Calu3 (cell line): Measurements from ENCODE around the gene PPP1R9B. TPM values are rescaled to one million over a fixed set of nuclear protein-coding genes. Genes with fewer than 3 reads are reported as not detected.

ENCODE experiments used
- BruUV-seq: library from RNA; stranded (reverse); fragments of 400-500 nt; replicated peaks from 2 replicates; lab custom pipeline; 2021; lab: Mats Ljungman, UMichigan
- CTCF ChIA-PET: fragments of 300-600 bp; sonication (Branson Sonifier 250); formaldehyde crosslinking; loops from one replicate; lab custom pipeline; 2022; ENCODE audit warnings: antibody characterized with exemption; lab: Charles Lee
- DNase-seq: peaks from one replicate; pipeline ENCODE4 v3.0.0; 2022
- H3K27ac Mint-ChIP-seq: one replicate; pipeline ENCODE4 v1.8.0; 2022; ENCODE audit warnings: mixed read lengths; ENCODE audit not compliant: unreplicated experiment
- H3K27me3 Mint-ChIP-seq: one replicate; pipeline ENCODE4 v1.8.0; 2022; ENCODE audit warnings: mixed read lengths; ENCODE audit not compliant: unreplicated experiment
- H3K36me3 Mint-ChIP-seq: one replicate; pipeline ENCODE4 v1.8.0; 2022; ENCODE audit warnings: mild to moderate bottlenecking, moderate library complexity, mixed read lengths; ENCODE audit not compliant: insufficient read depth, unreplicated experiment
- H3K4me1 Mint-ChIP-seq: one replicate; pipeline ENCODE4 v1.8.0; 2022; ENCODE audit warnings: mild to moderate bottlenecking, low read depth, mixed read lengths; ENCODE audit not compliant: unreplicated experiment
- H3K4me3 Mint-ChIP-seq: one replicate; pipeline ENCODE4 v1.8.0; 2022; ENCODE audit warnings: mild to moderate bottlenecking, low read depth, moderate library complexity, mixed read lengths; ENCODE audit not compliant: unreplicated experiment
- H3K9me3 Mint-ChIP-seq: one replicate; pipeline ENCODE4 v1.8.0; 2022; ENCODE audit warnings: low read depth, mixed read lengths; ENCODE audit not compliant: unreplicated experiment
- intact Hi-C: fragments of 100-400 bp; cut with micrococcal nuclease; formaldehyde crosslinking; loops from one replicate; pipeline ENCODE4 v1.10.0; 2022; ENCODE audit not compliant: unreplicated experiment
- total RNA-seq: library from RNA; stranded (reverse); gene quantifications from 2 replicates; pipeline ENCODE4 v1.2.3, GENCODE V29; 2022
- TF ChIP-seq, protein P1 (sequence below): fragments of 200-600 bp; IDR thresholded peaks from one replicate; pipeline ENCODE4 v1.8.0; 2022; ENCODE audit warnings: antibody characterized with exemption; ENCODE audit not compliant: unreplicated experiment

PPP1R9B gene
- total RNA-seq, 1 experiment from 2014 or later: 74.3 TPM

DNA sequence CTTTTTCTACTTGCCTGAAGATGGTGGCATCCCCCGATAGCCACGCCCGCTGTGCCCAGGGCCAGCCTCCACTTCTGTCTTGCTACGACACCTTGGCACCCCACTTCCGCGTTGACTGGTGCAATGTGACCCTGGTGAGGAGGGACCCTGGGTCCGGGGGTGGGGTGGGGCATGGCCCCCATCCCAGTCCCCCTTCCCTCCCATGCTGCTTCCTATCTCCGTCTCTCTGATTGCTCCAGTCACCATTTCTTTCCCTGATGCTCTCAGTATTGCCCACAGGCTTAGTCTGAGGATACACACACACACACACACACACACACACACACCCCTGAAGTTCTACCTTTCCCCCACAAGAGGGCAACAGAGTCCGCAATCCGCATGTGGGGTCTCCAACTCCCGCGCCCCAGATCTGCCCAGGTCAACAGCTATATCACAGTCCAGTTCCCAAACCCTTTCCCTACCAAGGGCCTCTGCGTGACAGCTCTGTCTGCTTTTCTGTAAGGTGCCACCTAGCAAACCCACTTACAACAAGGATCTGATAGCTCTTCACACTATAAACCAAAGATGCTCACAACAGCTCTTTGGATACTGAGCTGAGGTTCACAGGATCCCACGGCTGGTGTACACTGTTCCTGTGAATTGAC lies 18.8 kb upstream of the PPP1R9B start:
- Mint-ChIP-seq H3K4me3 (peak overlapping the region; percentile 14), H3K36me3 (no peaks in the 10 kb centered on the region), H3K27ac (peak overlapping the region; percentile 15), H3K9me3 (no peaks in the 10 kb centered on the region), H3K4me1 (peaks cover 12% of the 10 kb centered on the region), H3K27me3 (peaks cover 46% of the 10 kb centered on the region)
- CTCF ChIA-PET: interaction anchor here (0.6 to 2.7 kb wide), 19 partner anchors 9 to 1827 kb away, joined by 3 to 46 read pairs (median 4); partner anchors contain the start of genes PPP1R9B and TMEM92
- peak; percentile 64 for DNase-seq
- TF ChIP-seq, protein P1, sequence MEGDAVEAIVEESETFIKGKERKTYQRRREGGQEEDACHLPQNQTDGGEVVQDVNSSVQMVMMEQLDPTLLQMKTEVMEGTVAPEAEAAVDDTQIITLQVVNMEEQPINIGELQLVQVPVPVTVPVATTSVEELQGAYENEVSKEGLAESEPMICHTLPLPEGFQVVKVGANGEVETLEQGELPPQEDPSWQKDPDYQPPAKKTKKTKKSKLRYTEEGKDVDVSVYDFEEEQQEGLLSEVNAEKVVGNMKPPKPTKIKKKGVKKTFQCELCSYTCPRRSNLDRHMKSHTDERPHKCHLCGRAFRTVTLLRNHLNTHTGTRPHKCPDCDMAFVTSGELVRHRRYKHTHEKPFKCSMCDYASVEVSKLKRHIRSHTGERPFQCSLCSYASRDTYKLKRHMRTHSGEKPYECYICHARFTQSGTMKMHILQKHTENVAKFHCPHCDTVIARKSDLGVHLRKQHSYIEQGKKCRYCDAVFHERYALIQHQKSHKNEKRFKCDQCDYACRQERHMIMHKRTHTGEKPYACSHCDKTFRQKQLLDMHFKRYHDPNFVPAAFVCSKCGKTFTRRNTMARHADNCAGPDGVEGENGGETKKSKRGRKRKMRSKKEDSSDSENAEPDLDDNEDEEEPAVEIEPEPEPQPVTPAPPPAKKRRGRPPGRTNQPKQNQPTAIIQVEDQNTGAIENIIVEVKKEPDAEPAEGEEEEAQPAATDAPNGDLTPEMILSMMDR: peak; percentile 83
- BruUV-seq: no TSS peak
- intact Hi-C loops: loop anchor here (1.0 kb wide), 1 partner anchor 29 kb away; no protein-coding TSS in a partner anchor

GRCh38 chr17:50168319-50168718 lies 17.8 kb upstream of the PPP1R9B start:
- TF ChIP-seq, protein P1: no peak
- Mint-ChIP-seq H3K4me3 (no peak overlapping the region), H3K36me3 (no peaks in the 10 kb centered on the region), H3K9me3 (no peaks in the 10 kb centered on the region), H3K4me1 (peaks cover 12% of the 10 kb centered on the region), H3K27ac (no peak overlapping the region), H3K27me3 (peaks cover 48% of the 10 kb centered on the region)
- no peak for DNase-seq
- CTCF ChIA-PET: interaction anchor here (1.0 to 1.5 kb wide), 2 partner anchors 10 to 30 kb away, joined by 4 to 13 read pairs; no protein-coding TSS in a partner anchor
- intact Hi-C loops: no loop called here
- no TSS peak for BruUV-seq

GRCh38 chr17:50167371-50167770 lies 16.9 kb upstream of the PPP1R9B start:
- no peaks in the 10 kb centered on the region for H3K36me3 Mint-ChIP-seq
- BruUV-seq: no TSS peak
- CTCF ChIA-PET: no interaction called here
- DNase-seq: no peak
- TF ChIP-seq, protein P1: no peak
- no peak overlapping the region for H3K27ac Mint-ChIP-seq
- H3K9me3 Mint-ChIP-seq: no peaks in the 10 kb centered on the region
- intact Hi-C loops: no loop called here
- H3K4me1 Mint-ChIP-seq: peaks cover 12% of the 10 kb centered on the region
- no peak overlapping the region for H3K4me3 Mint-ChIP-seq
- H3K27me3 Mint-ChIP-seq: peaks cover 58% of the 10 kb centered on the region

GRCh38 chr17:50166518-50167181 lies 16.2 kb upstream of the PPP1R9B start:
- TF ChIP-seq, protein P1: no peak
- no peak for DNase-seq
- peaks cover 2% of the 10 kb centered on the region for H3K36me3 Mint-ChIP-seq
- no peaks in the 10 kb centered on the region for H3K9me3 Mint-ChIP-seq
- CTCF ChIA-PET: interaction anchor here (1.0 kb wide), 1 partner anchor 14 kb away, joined by 4 read pairs; no protein-coding TSS in a partner anchor
- peaks cover 18% of the 10 kb centered on the region for H3K4me1 Mint-ChIP-seq
- intact Hi-C loops: no loop called here
- no peak overlapping the region for H3K27ac Mint-ChIP-seq
- H3K27me3 Mint-ChIP-seq: peaks cover 65% of the 10 kb centered on the region
- no peak overlapping the region for H3K4me3 Mint-ChIP-seq
- no TSS peak for BruUV-seq
